ENCODE data around the gene UBE3C.

DNA sequence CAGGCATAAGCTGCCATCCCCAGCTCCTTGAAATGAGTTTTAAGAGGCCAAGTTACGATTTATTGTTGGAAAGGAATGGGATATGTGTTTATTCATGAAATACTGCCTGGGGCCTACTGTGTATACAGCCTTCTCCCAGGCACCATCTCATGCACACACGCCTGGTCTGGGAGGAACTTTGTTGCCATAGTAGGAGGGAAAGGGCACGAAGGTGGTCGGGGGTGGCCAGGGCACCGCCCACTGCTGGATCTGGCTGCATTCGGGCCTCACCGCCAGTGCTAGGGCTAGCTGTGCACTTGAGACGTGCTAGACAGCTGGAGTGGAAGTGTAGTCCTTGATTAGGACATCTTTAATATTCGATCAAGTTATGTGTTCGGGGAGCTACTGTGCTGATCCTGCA is 84.0 kb downstream of the UBE3C start:
- TF ChIP-seq POLR2AphosphoS5 (IDR thresholded peaks at IDR 0.05) (no peak), EP300 (IDR thresholded peaks at IDR 0.05) (no peak)
